Fibroblast of lung (primary cell): ENCODE results near the gene ABCF3. TPM values are rescaled to one million over a fixed set of nuclear protein-coding genes. Genes with fewer than 3 reads are reported as not detected.
A peak's percentile ranks its signal among the peaks of the same experiment; 100 is the strongest.

Experiments
- DNase-seq, 2 donors: peaks; one replicate each; pipeline versions ENCODE4 v3.0.0 to v3.0.0-alpha.2; 2010; ENCODE audit warnings: low read depth in 2 of 2
- H2AFZ ChIP-seq: 2 replicates; pipeline ENCODE4 v1.5.1; 2012; ENCODE audit warnings: low read length, control low read depth, inconsistent platforms
- H3K27ac ChIP-seq: 2 replicates; pipeline ENCODE4 v1.5.1; 2011; ENCODE audit warnings: low read length, control low read depth; ENCODE audit not compliant: insufficient read depth
- H3K27me3 ChIP-seq: 2 replicates; pipeline ENCODE4 v1.5.1; 2011; ENCODE audit warnings: mild to moderate bottlenecking, low read length; ENCODE audit not compliant: control insufficient read depth, insufficient read depth
- H3K36me3 ChIP-seq: 2 replicates; pipeline ENCODE4 v1.5.1; 2011; ENCODE audit warnings: low read length; ENCODE audit not compliant: control insufficient read depth, insufficient read depth
- H3K4me1 ChIP-seq: 2 replicates; pipeline ENCODE4 v1.5.1; 2011; ENCODE audit warnings: low read length; ENCODE audit not compliant: control insufficient read depth, insufficient read depth; ENCODE audit errors: extremely low read depth
- H3K4me2 ChIP-seq: 2 replicates; pipeline ENCODE4 v1.5.1; 2011; ENCODE audit warnings: low read length, control low read depth; ENCODE audit not compliant: insufficient read depth; ENCODE audit errors: extremely low read depth
- H3K4me3 ChIP-seq, 4 experiments: fragments of 200-600 bp in 1 of 4; sonication (generic) in 1 of 4; replicated peaks in 1 of 4; 2 replicates each; pipeline ENCODE4 v1.5.1; 2011 to 2016; ENCODE audit warnings: low read length in 4 of 4, low read depth in 3 of 4, mild to moderate bottlenecking in 3 of 4, control low read depth in 2 of 4, inconsistent platforms in 1 of 4, mixed read lengths in 1 of 4; ENCODE audit not compliant: insufficient read depth in 1 of 4; ENCODE audit errors: control extremely low read depth in 1 of 4
- H3K79me2 ChIP-seq: 2 replicates; pipeline ENCODE4 v1.5.1; 2012; ENCODE audit warnings: mild to moderate bottlenecking, low read length, inconsistent platforms; ENCODE audit not compliant: control insufficient read depth, insufficient read depth
- H3K9ac ChIP-seq: 2 replicates; pipeline ENCODE4 v1.5.1; 2011; ENCODE audit warnings: mild to moderate bottlenecking, low read length, control low read depth; ENCODE audit not compliant: insufficient read depth
- H3K9me3 ChIP-seq: 2 replicates; pipeline ENCODE4 v1.5.1; 2012; ENCODE audit warnings: low read depth, low read length; ENCODE audit not compliant: control insufficient read depth, insufficient read depth
- H4K20me1 ChIP-seq: 2 replicates; pipeline ENCODE4 v1.5.1; 2011; ENCODE audit warnings: low read length; ENCODE audit not compliant: control insufficient read depth, insufficient read depth; ENCODE audit errors: extremely low read depth
- EZH2 ChIP-seq: IDR thresholded peaks from 2 replicates; pipeline ENCODE4 v1.5.1; 2012; ENCODE audit warnings: low read length, control low read depth, mild to moderate bottlenecking; ENCODE audit errors: missing control alignments
- polyA plus RNA-seq, 2 donors: library from polyadenylated mRNA; depleted of rRNA in 1 of 2; stranded (reverse) in 1 of 2; unstranded in 1 of 2; fragments of >200 nt; gene quantifications; 2 replicates each; pipeline ENCODE4 v1.2.1, GENCODE V29; 2011 to 2012; ENCODE audit warnings: missing spikeins in 1 of 2
- total RNA-seq: library from RNA; depleted of rRNA; stranded (reverse); fragments of >200 nt; gene quantifications from 2 replicates; pipeline ENCODE4 v1.2.1, GENCODE V29; 2014
- TF ChIP-seq, protein P1 (sequence below), 2 donors: IDR thresholded peaks in 1 of 2; conservative IDR thresholded peaks in 1 of 2; 1 replicate in 1 of 2; 2 replicates in 1 of 2; pipeline ENCODE4 v1.5.1; 2011 to 2012; ENCODE audit warnings: low read length in 2 of 2, control low read depth in 1 of 2, inconsistent platforms in 1 of 2, low read depth in 1 of 2, mild to moderate bottlenecking in 1 of 2

ABCF3 gene
- total and polyA plus RNA-seq, 2 donors (not counting 1 experiment from before 2014, with no cell fraction given): 31.3 to 65.1 TPM

DNA sequence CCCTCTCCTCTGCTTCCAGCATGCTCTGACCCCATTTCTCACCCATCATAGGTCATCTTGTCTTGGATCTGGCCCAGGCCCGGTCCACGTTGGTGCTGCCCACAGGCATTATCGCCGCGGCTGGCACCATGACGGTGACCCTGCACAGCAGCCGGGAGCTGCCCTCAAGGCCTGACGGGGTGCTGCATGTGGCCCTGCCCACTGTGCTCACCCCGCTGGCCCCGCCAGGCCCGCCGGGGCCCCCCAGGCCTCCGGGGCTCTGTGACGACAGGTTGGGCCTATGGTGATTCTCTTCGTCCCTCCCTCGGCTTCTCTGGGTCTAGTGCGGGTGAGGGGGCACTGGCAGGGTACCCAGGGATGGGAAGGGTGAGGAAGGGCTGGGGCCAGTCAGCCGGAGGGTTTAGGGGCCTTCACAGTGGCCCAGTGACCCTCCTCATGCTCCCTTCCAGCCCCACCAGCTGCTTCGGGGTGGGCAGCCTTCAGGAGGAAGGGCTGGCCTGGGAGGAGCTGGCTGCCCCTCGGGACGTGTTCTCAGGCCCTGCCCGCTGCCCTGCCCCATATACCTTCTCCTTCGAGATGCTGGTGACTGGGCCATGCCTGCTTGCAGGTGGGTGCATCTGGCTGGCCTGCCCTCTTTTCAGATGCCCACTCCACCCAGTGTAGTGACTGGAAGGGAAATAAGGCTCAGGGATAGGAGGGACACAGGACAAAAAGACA is 47.3 kb downstream of the ABCF3 start:
- H3K4me3 ChIP-seq: no peak overlapping the region
- H2AFZ ChIP-seq: no peak overlapping the region
- TF ChIP-seq EZH2: no peak
- TF ChIP-seq, protein P1, sequence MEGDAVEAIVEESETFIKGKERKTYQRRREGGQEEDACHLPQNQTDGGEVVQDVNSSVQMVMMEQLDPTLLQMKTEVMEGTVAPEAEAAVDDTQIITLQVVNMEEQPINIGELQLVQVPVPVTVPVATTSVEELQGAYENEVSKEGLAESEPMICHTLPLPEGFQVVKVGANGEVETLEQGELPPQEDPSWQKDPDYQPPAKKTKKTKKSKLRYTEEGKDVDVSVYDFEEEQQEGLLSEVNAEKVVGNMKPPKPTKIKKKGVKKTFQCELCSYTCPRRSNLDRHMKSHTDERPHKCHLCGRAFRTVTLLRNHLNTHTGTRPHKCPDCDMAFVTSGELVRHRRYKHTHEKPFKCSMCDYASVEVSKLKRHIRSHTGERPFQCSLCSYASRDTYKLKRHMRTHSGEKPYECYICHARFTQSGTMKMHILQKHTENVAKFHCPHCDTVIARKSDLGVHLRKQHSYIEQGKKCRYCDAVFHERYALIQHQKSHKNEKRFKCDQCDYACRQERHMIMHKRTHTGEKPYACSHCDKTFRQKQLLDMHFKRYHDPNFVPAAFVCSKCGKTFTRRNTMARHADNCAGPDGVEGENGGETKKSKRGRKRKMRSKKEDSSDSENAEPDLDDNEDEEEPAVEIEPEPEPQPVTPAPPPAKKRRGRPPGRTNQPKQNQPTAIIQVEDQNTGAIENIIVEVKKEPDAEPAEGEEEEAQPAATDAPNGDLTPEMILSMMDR (conservative IDR thresholded peaks at IDR 0.05 in 1 of 2, IDR thresholded peaks at IDR 0.05 in 1 of 2; ENCODE audit: low read depth in 1 of 2, low read length in 2 of 2): no peak
- H3K4me2 ChIP-seq: no peak overlapping the region
- no peaks in the 10 kb centered on the region for H3K79me2 ChIP-seq
- no peaks in the 10 kb centered on the region for H3K36me3 ChIP-seq
- no peaks in the 10 kb centered on the region for H3K9me3 ChIP-seq
- H3K9ac ChIP-seq: no peak overlapping the region
- no peak for DNase-seq
- H4K20me1 ChIP-seq: no peaks in the 10 kb centered on the region
- peaks cover 43% of the 10 kb centered on the region for H3K27me3 ChIP-seq
- no peak overlapping the region for H3K27ac ChIP-seq
- peaks cover 4% of the 10 kb centered on the region for H3K4me1 ChIP-seq

DNA sequence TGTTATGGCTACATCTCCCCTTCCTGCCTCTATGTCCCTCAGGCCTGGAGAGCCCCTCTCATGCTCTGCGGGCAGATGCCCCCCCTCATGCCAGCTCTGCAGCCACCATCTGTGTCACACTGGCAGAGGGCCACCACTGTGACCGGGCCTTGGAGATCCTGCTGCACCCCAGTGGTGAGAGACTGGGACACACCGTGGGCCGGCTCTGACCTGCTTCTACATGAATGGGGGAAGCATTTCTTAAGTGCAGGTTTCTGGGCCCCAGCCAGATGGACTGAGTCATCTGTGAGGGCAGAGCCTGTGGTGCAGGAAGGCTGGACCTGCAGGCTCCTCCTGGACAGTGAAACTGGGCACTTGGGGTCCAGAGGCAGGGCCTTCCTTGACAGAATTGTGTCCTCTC is 48.2 kb downstream of the ABCF3 start:
- Histone ChIP-seq H3K4me3 (no peak overlapping the region), H3K27ac (no peak overlapping the region), H2AFZ (no peak overlapping the region), H4K20me1 (no peaks in the 10 kb centered on the region), H3K79me2 (no peaks in the 10 kb centered on the region), H3K4me2 (no peak overlapping the region), H3K36me3 (no peaks in the 10 kb centered on the region), H3K9me3 (no peaks in the 10 kb centered on the region), H3K9ac (no peak overlapping the region), H3K27me3 (peaks cover 35% of the 10 kb centered on the region), H3K4me1 (peaks cover 4% of the 10 kb centered on the region)
- DNase-seq: peak; percentile 61 to 83
- TF ChIP-seq EZH2: no peak
- TF ChIP-seq, protein P1 (conservative IDR thresholded peaks at IDR 0.05 in 1 of 2, IDR thresholded peaks at IDR 0.05 in 1 of 2; ENCODE audit: low read depth in 1 of 2, low read length in 2 of 2): no peak

DNA sequence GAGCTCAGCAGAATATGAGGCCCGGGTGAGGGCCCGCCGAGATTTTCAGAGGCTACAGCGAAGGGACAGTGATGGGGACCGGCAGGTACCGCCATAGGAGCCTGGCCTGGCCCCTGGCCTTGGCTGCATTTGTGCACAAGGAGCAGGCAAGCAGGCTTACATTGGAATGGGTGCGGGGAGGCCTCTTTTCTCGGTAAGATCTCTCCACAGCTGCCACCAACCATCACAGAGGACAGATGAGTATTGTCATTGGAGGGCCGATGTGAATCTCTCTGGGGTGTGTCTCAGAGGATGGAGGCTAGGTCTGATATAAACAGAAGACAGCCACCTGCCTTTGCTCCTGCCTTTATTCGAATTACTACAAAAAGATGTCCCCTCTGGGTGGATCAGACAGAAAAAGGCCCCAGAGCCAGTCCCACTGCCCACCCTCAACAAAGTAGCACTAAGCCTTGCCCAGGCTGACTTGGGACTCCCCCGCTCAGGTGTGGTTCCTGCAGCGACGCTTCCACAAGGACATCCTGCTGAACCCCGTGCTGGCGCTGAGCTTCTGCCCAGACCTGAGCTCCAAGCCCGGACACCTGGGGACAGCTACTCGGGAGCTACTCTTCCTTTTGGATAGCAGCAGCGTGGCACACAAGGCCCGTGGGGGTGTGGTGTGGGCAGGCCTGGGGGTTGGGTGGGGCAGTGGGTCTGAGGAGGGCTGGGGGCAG is 48.8 kb downstream of the ABCF3 start:
- H3K27me3 ChIP-seq: peaks cover 31% of the 10 kb centered on the region
- no peak overlapping the region for H3K4me2 ChIP-seq
- TF ChIP-seq EZH2: no peak
- TF ChIP-seq, protein P1 (conservative IDR thresholded peaks at IDR 0.05 in 1 of 2, IDR thresholded peaks at IDR 0.05 in 1 of 2; ENCODE audit: low read depth in 1 of 2, low read length in 2 of 2): no peak
- DNase-seq: no peak
- H3K4me1 ChIP-seq: peaks cover 2% of the 10 kb centered on the region
- no peaks in the 10 kb centered on the region for H3K36me3 ChIP-seq
- no peaks in the 10 kb centered on the region for H3K79me2 ChIP-seq
- H2AFZ ChIP-seq: no peak overlapping the region
- no peak overlapping the region for H3K9ac ChIP-seq
- H4K20me1 ChIP-seq: no peaks in the 10 kb centered on the region
- no peaks in the 10 kb centered on the region for H3K9me3 ChIP-seq
- no peak overlapping the region for H3K4me3 ChIP-seq
- H3K27ac ChIP-seq: no peak overlapping the region
